Coronary artery (tissue), 2 donors: ENCODE results near the gene GRHL3.
A peak's percentile ranks its signal among the peaks of the same experiment; 100 is the strongest.

Source experiments
- DNase-seq: peaks from one replicate; pipeline ENCODE4 v3.0.0-alpha.2; 2017; ENCODE audit warnings: low spot score
- H3K27ac ChIP-seq, 2 donors: fragments of 200-600 bp; sonication (generic); one replicate each; pipeline ENCODE4 v1.5.1; 2016 to 2019
- H3K4me3 ChIP-seq: fragments of 200-600 bp; sonication (generic); 2 replicates; pipeline ENCODE4 v1.5.1; 2016; ENCODE audit warnings: mild to moderate bottlenecking, moderate library complexity
- TF ChIP-seq, protein P1 (sequence below): fragments of 200-600 bp; sonication (generic); IDR thresholded peaks from one replicate; pipeline ENCODE4 v1.5.1; 2019; ENCODE audit warnings: antibody characterized with exemption

Gene GRHL3

DNA sequence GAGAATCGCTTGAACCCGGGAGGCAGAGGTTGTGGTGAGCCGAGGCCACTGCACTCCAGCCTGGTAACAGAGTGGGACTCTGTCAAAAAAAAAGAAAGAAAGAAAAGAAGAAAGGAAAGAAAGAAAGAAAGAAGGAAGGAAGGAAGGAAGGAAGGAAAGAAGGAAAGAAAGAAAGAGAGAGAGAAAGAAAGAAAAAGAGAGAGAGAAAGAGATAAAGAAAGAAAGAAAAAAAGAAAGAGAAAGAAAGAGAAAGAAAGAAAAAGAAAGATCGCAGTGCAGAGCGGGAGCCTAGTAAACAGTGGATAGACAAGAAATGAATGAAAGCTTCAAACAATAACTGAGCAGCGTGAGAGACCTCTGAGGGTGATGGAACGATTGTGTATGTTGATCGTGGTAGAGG, 20.6 kb upstream of the GRHL3 start:
- H3K27ac ChIP-seq = no peak overlapping the region
- no peak for DNase-seq
- TF ChIP-seq, protein P1, sequence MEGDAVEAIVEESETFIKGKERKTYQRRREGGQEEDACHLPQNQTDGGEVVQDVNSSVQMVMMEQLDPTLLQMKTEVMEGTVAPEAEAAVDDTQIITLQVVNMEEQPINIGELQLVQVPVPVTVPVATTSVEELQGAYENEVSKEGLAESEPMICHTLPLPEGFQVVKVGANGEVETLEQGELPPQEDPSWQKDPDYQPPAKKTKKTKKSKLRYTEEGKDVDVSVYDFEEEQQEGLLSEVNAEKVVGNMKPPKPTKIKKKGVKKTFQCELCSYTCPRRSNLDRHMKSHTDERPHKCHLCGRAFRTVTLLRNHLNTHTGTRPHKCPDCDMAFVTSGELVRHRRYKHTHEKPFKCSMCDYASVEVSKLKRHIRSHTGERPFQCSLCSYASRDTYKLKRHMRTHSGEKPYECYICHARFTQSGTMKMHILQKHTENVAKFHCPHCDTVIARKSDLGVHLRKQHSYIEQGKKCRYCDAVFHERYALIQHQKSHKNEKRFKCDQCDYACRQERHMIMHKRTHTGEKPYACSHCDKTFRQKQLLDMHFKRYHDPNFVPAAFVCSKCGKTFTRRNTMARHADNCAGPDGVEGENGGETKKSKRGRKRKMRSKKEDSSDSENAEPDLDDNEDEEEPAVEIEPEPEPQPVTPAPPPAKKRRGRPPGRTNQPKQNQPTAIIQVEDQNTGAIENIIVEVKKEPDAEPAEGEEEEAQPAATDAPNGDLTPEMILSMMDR = no peak
- no peak overlapping the region for H3K4me3 ChIP-seq

- TF ChIP-seq, protein P1 = no peak
- Histone ChIP-seq H3K4me3 (no peak overlapping the region), H3K27ac (no peak overlapping the region)
- DNase-seq = no peak
These were observed 19.3 kb upstream of the GRHL3 start for GRCh38 chr1:24299901-24300300.

DNA sequence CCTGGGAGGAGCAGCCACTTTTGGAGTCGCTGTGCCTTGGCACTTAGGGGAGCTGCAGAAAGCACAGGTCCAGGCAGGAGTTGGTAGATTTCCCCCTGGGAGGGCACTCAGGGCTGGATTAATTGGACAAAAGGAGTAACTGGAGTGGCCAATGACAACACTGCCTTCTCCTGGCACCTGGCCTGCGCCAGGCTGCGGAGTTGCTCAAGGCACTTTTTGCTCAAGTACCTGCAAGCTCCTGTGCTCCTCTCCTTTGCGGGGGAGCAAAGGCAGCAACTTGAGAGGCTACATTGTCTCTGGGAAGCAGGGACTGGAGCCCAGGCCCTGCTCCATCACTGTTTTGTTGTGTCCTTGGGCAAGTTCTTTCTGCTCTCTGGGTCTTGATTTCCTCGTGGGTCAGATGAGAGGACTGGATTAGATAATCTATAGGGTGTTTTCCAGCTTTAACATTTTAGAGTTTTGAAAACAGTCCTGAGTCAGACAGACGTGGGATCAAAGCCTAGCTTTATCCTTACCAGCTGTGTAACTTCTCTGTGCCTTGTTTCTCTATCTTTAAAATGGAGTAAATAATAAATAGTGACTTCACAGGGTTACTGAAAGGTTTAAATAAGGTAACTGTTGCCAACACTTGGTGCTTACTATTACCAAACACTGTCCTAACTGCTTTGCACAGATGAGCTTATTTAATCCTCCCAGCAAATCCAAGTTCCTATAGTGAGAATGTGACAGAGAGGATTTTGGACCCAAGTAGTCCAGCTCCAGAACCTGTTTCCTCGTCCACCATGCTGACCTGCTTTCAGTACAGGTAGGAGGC, 18.0 kb upstream of the GRHL3 start:
- H3K27ac ChIP-seq = no peak overlapping the region
- H3K4me3 ChIP-seq = no peak overlapping the region
- TF ChIP-seq, protein P1 = no peak
- DNase-seq = no peak

GRCh38 chr1:24301785-24302175, 17.4 kb upstream of the GRHL3 start:
- H3K27ac ChIP-seq = peak overlapping the region in 1 of 2 donors; percentile 22
- TF ChIP-seq, protein P1 = no peak
- no peak for DNase-seq
- H3K4me3 ChIP-seq = no peak overlapping the region

DNA sequence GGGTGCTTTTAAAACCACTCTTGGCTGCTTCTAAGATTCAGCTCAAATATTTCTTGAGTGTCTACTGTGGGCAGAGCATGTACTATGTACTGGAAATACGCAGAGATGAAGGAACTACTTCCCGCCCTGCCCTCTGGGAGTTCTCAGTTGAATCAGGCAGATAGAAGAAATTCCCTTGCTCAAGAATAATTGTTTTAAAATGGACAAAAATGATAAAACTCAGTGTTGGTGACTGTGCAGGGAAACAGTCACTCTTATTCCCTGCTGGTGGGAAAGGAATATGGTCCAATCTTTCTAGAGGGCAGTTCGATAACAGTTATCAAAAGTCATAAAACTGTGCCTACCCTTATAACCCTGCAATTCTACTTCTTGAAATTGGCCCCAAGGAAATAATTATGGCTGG, 16.9 kb upstream of the GRHL3 start:
- H3K4me3 ChIP-seq = no peak overlapping the region
- DNase-seq = no peak
- TF ChIP-seq, protein P1 = no peak
- H3K27ac ChIP-seq = peak overlapping the region in 1 of 2 donors; percentile 22

DNA sequence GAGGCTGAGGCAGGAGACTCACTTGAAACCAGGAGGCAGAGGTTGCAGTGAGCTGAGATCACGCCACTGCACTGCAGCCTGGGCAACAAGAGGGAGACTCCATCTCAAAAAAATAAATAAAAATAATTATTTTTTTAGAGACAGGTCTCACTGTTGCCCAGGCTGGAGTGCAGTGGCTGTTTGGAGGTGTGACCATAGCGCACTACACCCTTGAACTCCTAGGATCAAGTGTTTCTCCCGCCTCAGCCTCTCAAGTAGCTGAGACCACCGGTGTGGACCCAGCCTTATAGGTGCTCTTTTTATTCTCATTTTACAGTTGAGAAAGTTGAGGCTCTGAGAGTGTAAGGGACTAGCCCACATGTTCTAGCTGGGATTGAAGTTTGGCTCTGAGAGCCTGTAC, 15.6 kb upstream of the GRHL3 start:
- H3K4me3 ChIP-seq = no peak overlapping the region
- TF ChIP-seq, protein P1 = no peak
- no peak overlapping the region for H3K27ac ChIP-seq
- no peak for DNase-seq

DNA sequence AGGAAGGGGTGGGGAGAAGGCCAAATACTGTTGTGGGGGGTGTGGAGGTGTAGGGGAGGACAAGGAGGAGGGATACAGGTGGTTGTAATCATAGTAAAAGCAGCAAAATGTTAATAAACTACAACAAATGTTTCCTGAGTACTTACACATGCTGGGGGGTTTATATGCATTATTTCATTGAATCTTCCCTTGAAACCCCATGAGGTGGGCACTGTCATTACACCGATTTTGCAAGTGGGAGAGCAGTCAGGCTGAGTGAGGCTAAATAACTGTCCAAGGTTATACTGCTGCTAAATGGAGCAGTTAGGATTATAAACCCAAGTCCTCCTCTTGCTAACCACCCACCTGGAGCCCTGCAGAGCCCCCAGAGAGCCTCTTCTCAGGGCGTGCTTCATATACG, 14.4 kb upstream of the GRHL3 start:
- H3K4me3 ChIP-seq = no peak overlapping the region
- no peak for DNase-seq
- TF ChIP-seq, protein P1 = no peak
- H3K27ac ChIP-seq = no peak overlapping the region
